ENCODE data around the gene CHTF8.

The CHTF8 gene

DNA sequence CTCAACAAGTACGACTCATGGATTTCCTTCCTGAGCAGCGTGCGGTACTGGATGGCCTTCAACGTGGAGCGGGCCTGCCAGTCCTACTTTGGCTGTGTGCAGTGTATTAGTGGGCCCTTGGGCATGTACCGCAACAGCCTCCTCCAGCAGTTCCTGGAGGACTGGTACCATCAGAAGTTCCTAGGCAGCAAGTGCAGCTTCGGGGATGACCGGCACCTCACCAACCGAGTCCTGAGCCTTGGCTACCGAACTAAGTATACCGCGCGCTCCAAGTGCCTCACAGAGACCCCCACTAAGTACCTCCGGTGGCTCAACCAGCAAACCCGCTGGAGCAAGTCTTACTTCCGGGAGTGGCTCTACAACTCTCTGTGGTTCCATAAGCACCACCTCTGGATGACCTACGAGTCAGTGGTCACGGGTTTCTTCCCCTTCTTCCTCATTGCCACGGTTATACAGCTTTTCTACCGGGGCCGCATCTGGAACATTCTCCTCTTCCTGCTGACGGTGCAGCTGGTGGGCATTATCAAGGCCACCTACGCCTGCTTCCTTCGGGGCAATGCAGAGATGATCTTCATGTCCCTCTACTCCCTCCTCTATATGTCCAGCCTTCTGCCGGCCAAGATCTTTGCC lies 17.9 kb downstream of the CHTF8 start:
- TF ChIP-seq, protein P1, sequence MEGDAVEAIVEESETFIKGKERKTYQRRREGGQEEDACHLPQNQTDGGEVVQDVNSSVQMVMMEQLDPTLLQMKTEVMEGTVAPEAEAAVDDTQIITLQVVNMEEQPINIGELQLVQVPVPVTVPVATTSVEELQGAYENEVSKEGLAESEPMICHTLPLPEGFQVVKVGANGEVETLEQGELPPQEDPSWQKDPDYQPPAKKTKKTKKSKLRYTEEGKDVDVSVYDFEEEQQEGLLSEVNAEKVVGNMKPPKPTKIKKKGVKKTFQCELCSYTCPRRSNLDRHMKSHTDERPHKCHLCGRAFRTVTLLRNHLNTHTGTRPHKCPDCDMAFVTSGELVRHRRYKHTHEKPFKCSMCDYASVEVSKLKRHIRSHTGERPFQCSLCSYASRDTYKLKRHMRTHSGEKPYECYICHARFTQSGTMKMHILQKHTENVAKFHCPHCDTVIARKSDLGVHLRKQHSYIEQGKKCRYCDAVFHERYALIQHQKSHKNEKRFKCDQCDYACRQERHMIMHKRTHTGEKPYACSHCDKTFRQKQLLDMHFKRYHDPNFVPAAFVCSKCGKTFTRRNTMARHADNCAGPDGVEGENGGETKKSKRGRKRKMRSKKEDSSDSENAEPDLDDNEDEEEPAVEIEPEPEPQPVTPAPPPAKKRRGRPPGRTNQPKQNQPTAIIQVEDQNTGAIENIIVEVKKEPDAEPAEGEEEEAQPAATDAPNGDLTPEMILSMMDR (IDR thresholded peaks at IDR 0.05; ENCODE audit: low read depth, low read length, missing control alignments): no peak
- in situ Hi-C loops (cut with HindIII; ENCODE audit: low sequenced_read_pairs): no loop called here
- no peak overlapping the region for H3K4me3 ChIP-seq (ENCODE audit: low read depth, low read length)
- DNase-seq (ENCODE audit: low read depth): no peak

DNA sequence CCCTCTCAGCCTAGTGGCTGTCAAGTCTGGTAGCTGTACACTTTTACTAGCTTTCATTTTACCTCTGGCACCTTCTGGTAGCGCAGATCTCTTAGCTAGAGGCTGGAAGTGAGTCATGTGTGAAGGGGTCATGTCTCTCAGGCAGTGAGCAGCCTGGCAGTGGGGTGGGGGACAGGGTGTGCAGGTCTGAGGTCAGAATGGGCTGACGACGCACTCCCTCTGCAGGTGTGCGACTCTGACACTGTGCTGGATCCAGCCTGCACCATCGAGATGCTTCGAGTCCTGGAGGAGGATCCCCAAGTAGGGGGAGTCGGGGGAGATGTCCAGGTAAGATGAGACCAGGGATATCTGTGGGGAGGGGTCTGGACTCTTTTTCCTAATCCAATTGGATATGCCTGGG lies 19.2 kb downstream of the CHTF8 start:
- DNase-seq (ENCODE audit: low read depth): no peak
- H3K4me3 ChIP-seq (ENCODE audit: low read depth, low read length): no peak overlapping the region
- in situ Hi-C loops (cut with HindIII; ENCODE audit: low sequenced_read_pairs): no loop called here
- TF ChIP-seq, protein P1 (IDR thresholded peaks at IDR 0.05; ENCODE audit: low read depth, low read length, missing control alignments): no peak

DNA sequence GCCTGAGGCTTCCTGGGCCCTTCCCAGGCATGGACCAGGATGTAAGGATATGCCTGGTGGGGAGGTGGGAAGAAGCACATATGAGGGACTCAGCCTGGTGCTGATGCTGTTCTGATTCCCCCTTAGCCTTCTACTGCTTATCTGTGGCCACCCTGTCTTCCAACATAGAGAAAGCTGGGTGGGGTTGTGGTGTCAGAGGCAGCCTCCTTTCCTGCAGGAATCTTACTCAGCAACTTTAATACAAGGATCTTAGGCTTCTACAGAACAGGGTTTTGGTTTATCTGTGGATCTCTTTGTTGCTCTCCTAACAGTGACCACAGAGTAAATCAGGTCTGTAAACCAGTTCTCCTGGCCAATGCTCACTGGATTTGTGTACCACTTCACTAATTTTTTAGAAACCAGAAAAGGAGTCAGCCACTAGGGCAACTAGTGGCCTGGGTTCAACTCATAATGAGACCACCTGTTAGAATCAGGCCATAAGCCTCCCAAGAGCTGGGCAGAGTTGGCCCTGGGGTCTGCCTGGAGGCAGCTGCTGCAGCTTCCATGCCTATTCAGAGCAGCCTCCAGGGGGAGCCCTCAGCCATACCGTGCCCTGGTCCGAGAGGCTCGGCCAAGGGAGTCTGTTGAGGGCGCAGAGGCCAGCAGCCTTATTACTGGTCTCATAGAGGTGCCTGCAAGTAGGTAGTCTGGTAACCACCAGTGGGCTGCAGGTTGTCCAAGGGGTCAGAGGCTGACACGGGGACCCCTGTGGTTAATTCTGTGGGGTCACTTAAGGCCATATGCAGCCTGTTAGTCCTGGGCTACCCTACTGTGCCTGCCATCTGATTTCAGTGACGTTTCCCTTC lies 19.9 kb downstream of the CHTF8 start:
- in situ Hi-C loops (cut with HindIII; ENCODE audit: low sequenced_read_pairs): no loop called here
- TF ChIP-seq, protein P1 (IDR thresholded peaks at IDR 0.05; ENCODE audit: low read depth, low read length, missing control alignments): peak; percentile 79
- H3K4me3 ChIP-seq (ENCODE audit: low read depth, low read length): no peak overlapping the region
- no peak for DNase-seq (ENCODE audit: low read depth)

DNA sequence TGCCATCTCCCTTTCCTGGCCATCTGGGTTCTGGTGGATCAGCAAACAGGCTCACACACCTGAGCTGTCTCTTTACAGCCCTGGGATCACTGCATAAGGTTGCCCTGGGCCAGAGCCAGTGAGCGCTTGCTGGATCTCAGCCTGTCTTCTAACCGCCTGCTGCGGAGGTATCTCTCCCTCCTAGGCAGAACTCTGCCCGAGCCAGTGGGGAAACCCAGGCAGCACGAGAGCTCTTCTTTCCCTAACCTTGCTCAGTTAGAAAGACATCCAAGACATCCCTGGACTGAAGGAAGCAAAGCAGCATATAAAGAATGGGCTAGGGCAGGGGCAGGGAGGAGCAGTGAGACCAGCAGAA lies 20.5 kb downstream of the CHTF8 start:
- no peak for DNase-seq (ENCODE audit: low read depth)
- in situ Hi-C loops (cut with HindIII; ENCODE audit: low sequenced_read_pairs): no loop called here

DNA sequence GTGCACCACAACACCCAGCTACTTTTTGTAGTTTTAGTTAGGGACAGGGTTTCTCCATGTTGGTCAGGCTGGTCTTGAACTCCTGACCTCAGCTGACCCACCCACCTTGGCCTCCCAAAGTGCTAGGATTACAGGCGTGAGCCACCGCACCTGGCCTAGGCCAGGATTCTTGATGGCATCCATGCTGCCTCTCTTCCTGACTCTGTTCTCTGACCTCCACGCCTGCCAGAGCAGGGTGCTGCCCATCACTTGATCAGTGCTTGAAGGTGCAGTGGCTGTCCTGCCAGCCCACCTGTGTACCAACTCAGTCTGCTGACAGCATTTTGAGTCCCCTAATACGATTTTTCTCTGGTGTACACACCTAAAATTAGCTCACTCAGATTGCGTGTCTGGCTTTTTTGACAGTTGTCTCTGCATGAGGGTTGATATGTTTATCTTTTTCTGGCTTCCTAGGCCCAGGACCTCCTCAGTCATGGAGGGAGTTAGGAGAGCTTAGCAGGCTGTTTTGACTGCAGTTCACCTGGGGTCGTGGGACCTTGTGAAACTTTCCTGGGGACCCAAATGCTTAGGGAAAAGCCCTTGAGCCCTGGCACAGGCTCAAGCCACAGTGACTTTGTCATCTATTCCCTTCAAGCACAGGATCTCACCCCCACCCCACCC lies 21.0 kb downstream of the CHTF8 start:
- no peak for DNase-seq (ENCODE audit: low read depth)
- in situ Hi-C loops (cut with HindIII; ENCODE audit: low sequenced_read_pairs): no loop called here
- no peak overlapping the region for H3K4me3 ChIP-seq (ENCODE audit: low read depth, low read length)
- TF ChIP-seq, protein P1 (IDR thresholded peaks at IDR 0.05; ENCODE audit: low read depth, low read length, missing control alignments): no peak

More for the DNA sequence above, 20.5 kb downstream of the CHTF8 start:
- TF ChIP-seq, protein P1 (IDR thresholded peaks at IDR 0.05; ENCODE audit: low read depth, low read length, missing control alignments): no peak
- H3K4me3 ChIP-seq (ENCODE audit: low read depth, low read length): no peak overlapping the region

DNA sequence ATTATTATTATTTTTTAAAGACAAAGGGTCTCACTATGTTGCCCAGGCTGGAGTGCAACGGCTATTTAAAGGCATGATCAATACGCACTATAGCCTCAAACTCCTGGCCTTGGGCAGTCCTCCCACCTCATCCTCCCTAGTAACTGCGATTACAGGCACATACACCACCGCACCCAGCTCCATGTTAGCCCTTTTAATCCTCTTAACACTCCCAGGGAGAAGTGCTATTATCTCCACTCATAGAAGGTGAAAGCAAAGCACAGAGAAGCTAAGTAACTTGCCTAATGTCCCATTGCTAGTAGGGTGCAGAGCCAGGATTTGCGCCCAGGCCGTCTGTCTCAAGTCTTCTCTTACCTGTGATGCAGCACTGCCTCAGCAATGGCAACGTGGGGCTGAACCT lies 22.0 kb downstream of the CHTF8 start:
- in situ Hi-C loops (cut with HindIII; ENCODE audit: low sequenced_read_pairs): no loop called here
- TF ChIP-seq, protein P1 (IDR thresholded peaks at IDR 0.05; ENCODE audit: low read depth, low read length, missing control alignments): no peak
- no peak overlapping the region for H3K4me3 ChIP-seq (ENCODE audit: low read depth, low read length)
- DNase-seq (ENCODE audit: low read depth): no peak
